ENCODE results near the gene MYRIP. TPM values are rescaled to one million over a fixed set of nuclear protein-coding genes. Genes with fewer than 3 reads are reported as not detected.

MYRIP gene
- total and polyA plus RNA-seq, 2 experiments from 2014 or later = 0.36 to 0.60 TPM

DNA sequence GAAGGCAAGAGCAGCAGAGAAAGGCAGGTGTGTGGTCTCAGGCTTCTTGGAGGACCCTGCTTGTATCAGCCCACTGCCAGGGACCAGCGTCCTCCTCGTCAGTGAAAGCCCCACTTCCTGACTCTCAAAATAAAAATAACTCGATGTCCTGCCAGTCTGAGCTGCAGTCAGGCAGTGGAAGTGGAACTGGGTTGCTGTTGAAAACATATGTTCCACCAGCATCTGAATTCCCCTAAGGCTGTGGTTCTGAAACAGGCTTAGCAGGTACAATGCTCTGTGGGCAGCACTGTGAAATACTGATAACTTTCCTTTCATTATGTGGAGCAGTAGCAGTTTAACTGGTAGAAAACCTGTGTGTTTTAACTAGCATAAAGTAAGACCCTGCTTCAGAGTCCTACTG is 378.5 kb downstream of the MYRIP start:
- Histone ChIP-seq H3K4me3 (no peak overlapping the region), H3K27ac (no peak overlapping the region), H3K9me3 (ENCODE audit: low read depth) (no peaks in the 10 kb centered on the region), H3K36me3 (no peaks in the 10 kb centered on the region), H3K4me1 (ENCODE audit: low read depth) (peaks cover 7% of the 10 kb centered on the region), H3K27me3 (no peaks in the 10 kb centered on the region)
- no peak for DNase-seq (ENCODE audit: low read depth in 1 of 2, low spot score in 1 of 2)
- TF ChIP-seq, protein P1, sequence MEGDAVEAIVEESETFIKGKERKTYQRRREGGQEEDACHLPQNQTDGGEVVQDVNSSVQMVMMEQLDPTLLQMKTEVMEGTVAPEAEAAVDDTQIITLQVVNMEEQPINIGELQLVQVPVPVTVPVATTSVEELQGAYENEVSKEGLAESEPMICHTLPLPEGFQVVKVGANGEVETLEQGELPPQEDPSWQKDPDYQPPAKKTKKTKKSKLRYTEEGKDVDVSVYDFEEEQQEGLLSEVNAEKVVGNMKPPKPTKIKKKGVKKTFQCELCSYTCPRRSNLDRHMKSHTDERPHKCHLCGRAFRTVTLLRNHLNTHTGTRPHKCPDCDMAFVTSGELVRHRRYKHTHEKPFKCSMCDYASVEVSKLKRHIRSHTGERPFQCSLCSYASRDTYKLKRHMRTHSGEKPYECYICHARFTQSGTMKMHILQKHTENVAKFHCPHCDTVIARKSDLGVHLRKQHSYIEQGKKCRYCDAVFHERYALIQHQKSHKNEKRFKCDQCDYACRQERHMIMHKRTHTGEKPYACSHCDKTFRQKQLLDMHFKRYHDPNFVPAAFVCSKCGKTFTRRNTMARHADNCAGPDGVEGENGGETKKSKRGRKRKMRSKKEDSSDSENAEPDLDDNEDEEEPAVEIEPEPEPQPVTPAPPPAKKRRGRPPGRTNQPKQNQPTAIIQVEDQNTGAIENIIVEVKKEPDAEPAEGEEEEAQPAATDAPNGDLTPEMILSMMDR (IDR thresholded peaks at IDR 0.05; ENCODE audit: low read depth, low read length) = no peak

DNA sequence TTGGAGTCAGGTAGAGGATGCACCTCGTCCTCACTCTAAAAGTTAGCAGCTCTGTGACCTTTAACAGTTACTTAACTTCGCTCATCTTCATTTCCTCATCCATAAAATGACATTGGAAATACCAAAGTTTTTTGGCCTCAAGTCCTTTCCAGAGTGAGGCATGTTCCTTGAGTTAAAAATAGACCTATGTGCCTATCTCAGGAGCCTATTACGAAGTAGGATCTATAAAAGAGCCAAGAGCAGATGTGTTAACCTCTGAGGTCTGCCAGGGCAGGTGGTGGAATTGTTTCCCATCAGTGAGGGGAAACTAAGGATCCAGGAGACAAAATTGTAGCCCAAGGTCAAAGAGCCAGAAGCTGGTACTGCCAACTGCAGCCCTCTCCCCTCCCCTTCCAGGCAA is 379.7 kb downstream of the MYRIP start:
- no peaks in the 10 kb centered on the region for H3K36me3 ChIP-seq
- peaks cover 7% of the 10 kb centered on the region for H3K4me1 ChIP-seq (ENCODE audit: low read depth)
- H3K4me3 ChIP-seq = no peak overlapping the region
- TF ChIP-seq, protein P1 (IDR thresholded peaks at IDR 0.05; ENCODE audit: low read depth, low read length) = no peak
- no peaks in the 10 kb centered on the region for H3K9me3 ChIP-seq (ENCODE audit: low read depth)
- DNase-seq (ENCODE audit: low read depth in 1 of 2, low spot score in 1 of 2) = no peak
- H3K27ac ChIP-seq = no peak overlapping the region
- no peaks in the 10 kb centered on the region for H3K27me3 ChIP-seq

DNA sequence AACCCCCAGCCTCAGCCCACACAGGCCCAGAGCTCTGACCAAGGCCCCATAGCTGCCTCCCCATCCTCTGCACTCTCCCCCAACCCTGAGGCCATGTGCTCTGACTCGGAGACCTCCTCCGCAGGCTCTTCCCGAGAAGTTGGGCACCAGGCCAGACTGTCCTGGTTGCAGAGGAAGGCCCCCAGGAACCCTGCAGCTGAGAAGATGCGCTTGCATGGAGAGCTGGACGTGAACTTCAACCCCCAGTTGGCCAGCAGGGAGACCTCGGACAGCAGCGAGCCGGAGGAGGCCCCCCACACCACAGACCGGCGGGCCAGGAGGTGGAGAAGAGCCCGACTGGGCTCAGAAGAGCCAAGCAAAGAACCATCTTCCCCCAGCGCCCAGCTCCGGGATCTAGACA is 380.6 kb downstream of the MYRIP start:
- TF ChIP-seq, protein P1 (IDR thresholded peaks at IDR 0.05; ENCODE audit: low read depth, low read length) = no peak
- no peak for DNase-seq (ENCODE audit: low read depth in 1 of 2, low spot score in 1 of 2)
- no peaks in the 10 kb centered on the region for H3K9me3 ChIP-seq (ENCODE audit: low read depth)
- H3K4me3 ChIP-seq = no peak overlapping the region
- H3K27me3 ChIP-seq = no peaks in the 10 kb centered on the region
- no peaks in the 10 kb centered on the region for H3K36me3 ChIP-seq
- H3K27ac ChIP-seq = no peak overlapping the region
- peaks cover 7% of the 10 kb centered on the region for H3K4me1 ChIP-seq (ENCODE audit: low read depth)

DNA sequence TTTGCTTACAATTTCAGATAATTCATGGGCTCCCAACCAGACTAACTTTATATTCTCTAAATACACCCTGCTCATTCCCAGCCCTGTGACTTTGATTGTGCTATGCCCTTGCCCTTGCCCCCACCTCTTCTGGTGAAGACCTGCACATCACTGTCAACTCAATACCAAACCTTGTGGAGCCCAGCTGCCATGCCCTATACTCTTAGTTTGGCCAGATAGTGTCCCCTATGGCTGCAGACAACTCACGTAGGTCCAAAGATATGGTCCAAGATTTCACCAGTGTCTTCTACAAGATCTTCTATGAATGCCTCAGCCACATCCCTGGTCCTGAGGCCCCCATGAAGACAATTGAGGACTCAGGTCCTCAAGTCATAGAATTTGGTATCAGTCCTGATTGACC is 381.8 kb downstream of the MYRIP start:
- Histone ChIP-seq H3K4me3 (no peak overlapping the region), H3K9me3 (ENCODE audit: low read depth) (no peaks in the 10 kb centered on the region), H3K36me3 (no peaks in the 10 kb centered on the region), H3K4me1 (ENCODE audit: low read depth) (peaks cover 7% of the 10 kb centered on the region), H3K27ac (no peak overlapping the region), H3K27me3 (no peaks in the 10 kb centered on the region)
- DNase-seq (ENCODE audit: low read depth in 1 of 2, low spot score in 1 of 2) = no peak
- TF ChIP-seq, protein P1 (IDR thresholded peaks at IDR 0.05; ENCODE audit: low read depth, low read length) = no peak

DNA sequence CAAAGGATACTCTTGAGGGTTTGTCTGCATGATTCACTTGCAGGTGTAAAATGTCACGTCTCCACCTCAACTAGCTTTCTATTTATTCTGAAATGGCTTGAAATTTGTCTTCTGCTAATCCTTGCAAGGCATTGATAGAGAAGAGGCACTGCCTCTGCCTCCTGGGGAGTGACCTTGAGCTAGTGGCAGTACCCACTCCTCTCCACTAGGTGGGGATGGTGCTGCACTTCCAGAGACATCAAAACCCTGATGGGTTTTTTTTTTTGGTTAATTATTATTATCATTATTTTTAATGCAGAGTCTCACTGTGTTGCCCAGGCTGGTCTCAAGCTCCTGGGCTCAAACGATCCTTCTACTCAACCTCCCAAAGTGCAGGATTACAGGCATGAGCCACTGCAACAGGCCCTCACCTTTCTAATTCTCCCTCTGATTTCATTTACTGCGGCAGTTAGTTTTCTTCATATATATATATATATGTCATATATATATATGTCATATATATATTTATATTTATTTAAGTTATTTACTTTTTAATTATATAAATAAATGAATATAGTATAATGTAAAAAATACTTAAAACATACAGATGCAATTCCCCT is 382.5 kb downstream of the MYRIP start:
- Histone ChIP-seq H3K27ac (no peak overlapping the region), H3K27me3 (no peaks in the 10 kb centered on the region), H3K4me3 (no peak overlapping the region), H3K36me3 (no peaks in the 10 kb centered on the region), H3K4me1 (ENCODE audit: low read depth) (peaks cover 7% of the 10 kb centered on the region), H3K9me3 (ENCODE audit: low read depth) (no peaks in the 10 kb centered on the region)
- peak; percentile 64 to 69 for DNase-seq (ENCODE audit: low read depth in 1 of 2, low spot score in 1 of 2)
- TF ChIP-seq, protein P1 (IDR thresholded peaks at IDR 0.05; ENCODE audit: low read depth, low read length) = peak; percentile 89
